Cerebellar cortex (tissue), 1 donor: ENCODE measurements around the gene ST8SIA3.
"Not testable (repeated sequence)": the region's sequence is repeated elsewhere in the genome, so short reads cannot be mapped to it uniquely, and the experiment has no call there.

Experiments
- DNase-seq: peaks from one replicate; pipeline ENCODE4 v3.0.0-alpha.2; 2015; ENCODE audit warnings: low spot score

The ST8SIA3 gene

GRCh38 chr18:57364460-57364859, 12.1 kb downstream of the ST8SIA3 start:
- DNase-seq: no peak

GRCh38 chr18:57366528-57367081, 14.2 kb downstream of the ST8SIA3 start:
- DNase-seq: no peak

- no peak for DNase-seq
Measured at GRCh38 chr18:57372444-57372843, 20.1 kb downstream of the ST8SIA3 start.

GRCh38 chr18:57373017-57373416, 20.7 kb downstream of the ST8SIA3 start:
- DNase-seq: no peak

- DNase-seq: no peak
Measured at GRCh38 chr18:57376503-57376902, 24.1 kb downstream of the ST8SIA3 start.

GRCh38 chr18:57389271-57389670, 36.9 kb downstream of the ST8SIA3 start:
- DNase-seq: no peak

GRCh38 chr18:57390044-57390443, 37.7 kb downstream of the ST8SIA3 start:
- DNase-seq: no peak

- not testable (repeated sequence) for DNase-seq
Measured at GRCh38 chr18:57394749-57395148, 42.4 kb downstream of the ST8SIA3 start.

GRCh38 chr18:57396831-57397230, 44.5 kb downstream of the ST8SIA3 start:
- DNase-seq: not testable (repeated sequence)

- no peak for DNase-seq
Measured at GRCh38 chr18:57397440-57398132, 45.2 kb downstream of the ST8SIA3 start.

- no peak for DNase-seq
Measured at GRCh38 chr18:57404345-57404744, 52.0 kb downstream of the ST8SIA3 start.

GRCh38 chr18:57409650-57410049, 57.3 kb downstream of the ST8SIA3 start:
- DNase-seq: no peak

GRCh38 chr18:57410749-57411148, 58.4 kb downstream of the ST8SIA3 start:
- DNase-seq: no peak

- DNase-seq: no peak
Measured at GRCh38 chr18:57416542-57416941, 64.2 kb downstream of the ST8SIA3 start.
